WTC11 (cell line): ENCODE results near the gene CLMP. TPM values are rescaled to one million over a fixed set of nuclear protein-coding genes. Genes with fewer than 3 reads are reported as not detected.

ENCODE experiments used
- ATAC-seq: fragments of 200-7000 bp; cut with Tn5 transposase; 2 replicates; pipeline ENCODE4 v1.10.0; 2021; ENCODE audit warnings: mild to moderate bottlenecking, moderate library complexity
- CTCF ChIA-PET: fragments of 300-600 bp; sonication (Branson Sonifier 250); formaldehyde crosslinking; loops from one replicate; lab custom pipeline; 2021; ENCODE audit warnings: antibody characterized with exemption; lab: Charles Lee
- POLR2A ChIA-PET: fragments of 350-600 bp; sonication (Branson Sonifier 250); formaldehyde crosslinking; loops from one replicate; lab custom pipeline; 2021; ENCODE audit warnings: antibody characterized with exemption; lab: Charles Lee
- DNase-seq: peaks from one replicate; pipeline ENCODE4 v3.0.0; 2021; ENCODE audit warnings: low spot score
- H3K27ac Mint-ChIP-seq: 2 replicates; pipeline ENCODE4 v1.8.0; 2021; ENCODE audit warnings: mixed read lengths
- H3K27me3 Mint-ChIP-seq: 2 replicates; pipeline ENCODE4 v1.8.0; 2021; ENCODE audit warnings: low read depth, mild to moderate bottlenecking, moderate library complexity, mixed read lengths
- H3K36me3 Mint-ChIP-seq: 2 replicates; pipeline ENCODE4 v1.8.0; 2021; ENCODE audit warnings: mixed read lengths
- H3K4me1 Mint-ChIP-seq: 2 replicates; pipeline ENCODE4 v1.8.0; 2022; ENCODE audit warnings: mixed read lengths
- H3K4me3 Mint-ChIP-seq: 2 replicates; pipeline ENCODE4 v1.8.0; 2021; ENCODE audit warnings: mild to moderate bottlenecking, moderate library complexity, mixed read lengths
- H3K9me3 Mint-ChIP-seq: 2 replicates; pipeline ENCODE4 v1.8.0; 2021; ENCODE audit warnings: mixed read lengths
- ATF1 ChIP-seq: sonication (generic); formaldehyde crosslinking; IDR thresholded peaks from 2 replicates; pipeline ENCODE4 v1.8.1; 2023; ENCODE audit warnings: mild to moderate bottlenecking, moderate library complexity, missing genetic modification reagents
- ATF6 ChIP-seq: sonication (generic); formaldehyde crosslinking; IDR thresholded peaks from 2 replicates; pipeline ENCODE4 v1.8.1; 2023; ENCODE audit warnings: mild to moderate bottlenecking, missing genetic modification reagents
- CREB1 ChIP-seq: sonication (generic); formaldehyde crosslinking; IDR thresholded peaks from 2 replicates; pipeline ENCODE4 v1.8.0; 2023; ENCODE audit warnings: mild to moderate bottlenecking, missing genetic modification reagents
- EMX1 ChIP-seq: fragments of 250-450 bp; sonication (Bioruptor Pico); IDR thresholded peaks from 2 replicates; pipeline ENCODE4 v1.8.0; 2021; ENCODE audit warnings: mild to moderate bottlenecking
- ERG ChIP-seq: fragments of 250-450 bp; sonication (Bioruptor Pico); IDR thresholded peaks from 2 replicates; pipeline ENCODE4 v1.8.0; 2021; ENCODE audit warnings: mild to moderate bottlenecking
- ETV6 ChIP-seq: sonication (generic); formaldehyde crosslinking; IDR thresholded peaks from 2 replicates; pipeline ENCODE4 v1.8.1; 2022; ENCODE audit warnings: mild to moderate bottlenecking, missing genetic modification reagents
- FOXJ3 ChIP-seq: sonication (generic); formaldehyde crosslinking; IDR thresholded peaks from 2 replicates; pipeline ENCODE4 v1.9.0; 2021; ENCODE audit warnings: missing genetic modification reagents, mild to moderate bottlenecking, borderline replicate concordance
- FOXK1 ChIP-seq: sonication (generic); formaldehyde crosslinking; IDR thresholded peaks from 2 replicates; pipeline ENCODE4 v1.8.0; 2022; ENCODE audit warnings: mild to moderate bottlenecking, moderate library complexity, missing genetic modification reagents
- FOXP1 ChIP-seq: sonication (generic); formaldehyde crosslinking; IDR thresholded peaks from 2 replicates; pipeline ENCODE4 v1.8.0; 2022; ENCODE audit warnings: missing genetic modification reagents, mild to moderate bottlenecking, moderate library complexity, borderline replicate concordance
- FOXP4 ChIP-seq: sonication (generic); formaldehyde crosslinking; IDR thresholded peaks from 2 replicates; pipeline ENCODE4 v1.8.0; 2022; ENCODE audit warnings: mild to moderate bottlenecking, missing genetic modification reagents
- JUN ChIP-seq: sonication (generic); formaldehyde crosslinking; IDR thresholded peaks from 2 replicates; pipeline ENCODE4 v1.8.0; 2023; ENCODE audit warnings: mild to moderate bottlenecking, missing genetic modification reagents
- MYBL2 ChIP-seq: sonication (generic); formaldehyde crosslinking; IDR thresholded peaks from 2 replicates; pipeline ENCODE4 v1.8.1; 2023; ENCODE audit warnings: mild to moderate bottlenecking, moderate library complexity, missing genetic modification reagents
- NFYB ChIP-seq: sonication (generic); formaldehyde crosslinking; conservative IDR thresholded peaks from 2 replicates; pipeline ENCODE4 v1.8.0; 2022; ENCODE audit warnings: low read depth, missing genetic modification reagents
- TEAD1 ChIP-seq: sonication (generic); formaldehyde crosslinking; IDR thresholded peaks from 2 replicates; pipeline ENCODE4 v1.8.0; 2022; ENCODE audit warnings: mild to moderate bottlenecking, missing genetic modification reagents
- ZBTB43 ChIP-seq: sonication (generic); formaldehyde crosslinking; IDR thresholded peaks from 2 replicates; pipeline ENCODE4 v1.8.1; 2023; ENCODE audit warnings: mild to moderate bottlenecking, missing genetic modification reagents
- ZNF121 ChIP-seq: sonication (generic); formaldehyde crosslinking; IDR thresholded peaks from 2 replicates; pipeline ENCODE4 v1.8.0; 2023; ENCODE audit warnings: missing genetic modification reagents
- ZNF219 ChIP-seq: sonication (generic); formaldehyde crosslinking; IDR thresholded peaks from 2 replicates; pipeline ENCODE4 v1.8.0; 2023; ENCODE audit warnings: missing genetic modification reagents, mild to moderate bottlenecking, borderline replicate concordance
- ZNF317 ChIP-seq: sonication (generic); formaldehyde crosslinking; IDR thresholded peaks from 2 replicates; pipeline ENCODE4 v1.8.1; 2023; ENCODE audit warnings: low read depth, mild to moderate bottlenecking, moderate library complexity, missing genetic modification reagents, borderline replicate concordance
- ZNF396 ChIP-seq: fragments of 250-450 bp; sonication (Bioruptor Pico); IDR thresholded peaks from 2 replicates; pipeline ENCODE4 v1.8.0; 2021; ENCODE audit warnings: mild to moderate bottlenecking, moderate library complexity, borderline replicate concordance
- ZNF416 ChIP-seq: fragments of 250-450 bp; sonication (Bioruptor Pico); IDR thresholded peaks from 2 replicates; pipeline ENCODE4 v1.9.0; 2021; ENCODE audit warnings: mild to moderate bottlenecking, inconsistent platforms
- total RNA-seq: library from RNA; stranded (reverse); gene quantifications from 3 replicates; pipeline ENCODE4 v1.2.3, GENCODE V29; 2021

CLMP gene
- total RNA-seq, 1 experiment from 2014 or later: 20.0 TPM

GRCh38 chr11:123180574-123180973 is 14.5 kb downstream of the CLMP start:
- POLR2A ChIA-PET: no interaction called here
- Mint-ChIP-seq H3K9me3 (peaks cover 9% of the 10 kb centered on the region), H3K36me3 (peaks cover 14% of the 10 kb centered on the region)
- TF ChIP-seq NFYB (no peak), ZBTB43 (CRISPR knock-in tag) (no peak)
- TF ChIP-seq, all 79 proteins: peak for 0
- DNase-seq (no peak), ATAC-seq (no peak)
- Mint-ChIP-seq H3K27ac (no peak overlapping the region), H3K4me3 (no peak overlapping the region), H3K27me3 (no peaks in the 10 kb centered on the region), H3K4me1 (peaks cover 65% of the 10 kb centered on the region)
- CTCF ChIA-PET: interaction anchor here (1.0 to 3.2 kb wide), 4 partner anchors 14 to 81 kb away, joined by 3 to 15 read pairs (median 6); no protein-coding TSS in a partner anchor

- POLR2A ChIA-PET: no interaction called here
- H3K27ac Mint-ChIP-seq: no peak overlapping the region
- DNase-seq (no peak), ATAC-seq (peak; percentile 15; the same call in 1 of the 2 replicates)
- H3K4me3 Mint-ChIP-seq: no peak overlapping the region
- H3K36me3 Mint-ChIP-seq: peaks cover 14% of the 10 kb centered on the region
- CTCF ChIA-PET: interaction anchor here (0.9 to 3.2 kb wide), 5 partner anchors 14 to 81 kb away, joined by 3 to 15 read pairs (median 6); no protein-coding TSS in a partner anchor
- TF ChIP-seq FOXP1 (CRISPR knock-in tag) (no peak), ATF6 (CRISPR knock-in tag) (no peak), ETV6 (no peak), ERG (CRISPR knock-in tag) (no peak), ATF1 (CRISPR knock-in tag) (no peak), JUN (CRISPR knock-in tag) (no peak), MYBL2 (CRISPR knock-in tag) (no peak), ZNF219 (CRISPR knock-in tag) (no peak), FOXJ3 (CRISPR knock-in tag) (no peak), FOXK1 (CRISPR knock-in tag) (no peak), ZNF121 (CRISPR knock-in tag) (no peak), EMX1 (no peak), ZNF416 (no peak), TEAD1 (no peak), CREB1 (CRISPR knock-in tag) (no peak), ZNF317 (CRISPR knock-in tag) (no peak), ZNF396 (no peak), FOXP4 (CRISPR knock-in tag) (no peak)
- peaks cover 9% of the 10 kb centered on the region for H3K9me3 Mint-ChIP-seq
- H3K27me3 Mint-ChIP-seq: no peaks in the 10 kb centered on the region
- peaks cover 67% of the 10 kb centered on the region for H3K4me1 Mint-ChIP-seq
Measured at GRCh38 chr11:123180166-123180565, 14.9 kb downstream of the CLMP start.
